Keratinocyte (primary cell): ENCODE data around the gene CAMK2D. TPM values are rescaled to one million over a fixed set of nuclear protein-coding genes. Genes with fewer than 3 reads are reported as not detected.

Experiments used
- DNase-seq: peaks from one replicate; pipeline ENCODE4 v3.0.0-alpha.2; 2011; ENCODE audit warnings: low read depth, missing footprints, low spot score
- FAIRE-seq: peaks from 2 replicates; lab custom pipeline; 2011; peaks lifted over from hg19 to GRCh38; lab: Jason Lieb, UNC
- H2AFZ ChIP-seq: 2 replicates; pipeline ENCODE4 v1.6.0; 2012; ENCODE audit warnings: low read length, control low read depth, inconsistent platforms; ENCODE audit not compliant: control insufficient read depth
- H3K27ac ChIP-seq: 2 replicates; pipeline ENCODE4 v1.5.1; 2011; ENCODE audit warnings: low read length; ENCODE audit not compliant: control insufficient read depth, insufficient read depth
- H3K27me3 ChIP-seq: 3 replicates; pipeline ENCODE4 v1.6.0; 2011; ENCODE audit warnings: low read length; ENCODE audit not compliant: control insufficient read depth, insufficient read depth; ENCODE audit errors: extremely low read depth
- H3K36me3 ChIP-seq, 2 experiments: 2 replicates in 1 of 2; 3 replicates in 1 of 2; pipeline ENCODE4 v1.5.1; 2011; ENCODE audit warnings: low read length in 2 of 2, mild to moderate bottlenecking in 1 of 2; ENCODE audit not compliant: control insufficient read depth in 2 of 2, insufficient read depth in 2 of 2; ENCODE audit errors: extremely low read depth in 1 of 2
- H3K4me1 ChIP-seq: 3 replicates; pipeline ENCODE4 v1.5.1; 2011; ENCODE audit warnings: low read length; ENCODE audit not compliant: control insufficient read depth, insufficient read depth; ENCODE audit errors: extremely low read depth
- H3K4me2 ChIP-seq: 3 replicates; pipeline ENCODE4 v1.6.0; 2011; ENCODE audit warnings: low read depth, low read length; ENCODE audit not compliant: control insufficient read depth, insufficient read depth; ENCODE audit errors: extremely low read depth
- H3K4me3 ChIP-seq, 3 experiments: fragments of 200-600 bp in 1 of 3; sonication (generic) in 1 of 3; 2 replicates in 2 of 3; 3 replicates in 1 of 3; pipeline ENCODE4 v1.5.1; 2011 to 2016; ENCODE audit warnings: low read length in 3 of 3, mild to moderate bottlenecking in 3 of 3, control low read depth in 2 of 3, inconsistent platforms in 1 of 3, low read depth in 1 of 3, mixed read lengths in 1 of 3, mixed run types in 1 of 3, moderate library complexity in 1 of 3; ENCODE audit not compliant: control insufficient read depth in 2 of 3, insufficient read depth in 2 of 3; ENCODE audit errors: extremely low read depth in 1 of 3
- H3K79me2 ChIP-seq: 2 replicates; pipeline ENCODE4 v1.6.0; 2012; ENCODE audit warnings: low read length; ENCODE audit not compliant: control insufficient read depth, insufficient read depth
- H3K9ac ChIP-seq: 3 replicates; pipeline ENCODE4 v1.6.0; 2011; ENCODE audit warnings: low read length; ENCODE audit not compliant: control insufficient read depth, insufficient read depth; ENCODE audit errors: extremely low read depth
- H3K9me1 ChIP-seq: 3 replicates; pipeline ENCODE4 v1.6.0; 2011; ENCODE audit warnings: low read length; ENCODE audit not compliant: control insufficient read depth, insufficient read depth; ENCODE audit errors: extremely low read depth
- H3K9me3 ChIP-seq: 2 replicates; pipeline ENCODE4 v1.5.1; 2012; ENCODE audit warnings: low read depth, low read length; ENCODE audit not compliant: control insufficient read depth
- H4K20me1 ChIP-seq: 3 replicates; pipeline ENCODE4 v1.6.0; 2011; ENCODE audit warnings: low read length; ENCODE audit not compliant: control insufficient read depth, insufficient read depth; ENCODE audit errors: extremely low read depth
- EZH2 ChIP-seq: IDR thresholded peaks from one replicate; pipeline ENCODE4 v1.6.1; 2012; ENCODE audit warnings: inconsistent platforms, mild to moderate bottlenecking, low read length, moderate library complexity
- dilution Hi-C: fragments of 300-500 bp; cut with MboI; formaldehyde crosslinking; loops from one replicate; pipeline ENCODE4 v1.7.0; 2020; ENCODE audit warnings: low sequenced_read_pairs; ENCODE audit not compliant: extremely low pct_ligation_motif_present
- polyA plus RNA-seq, 5 experiments: library from polyadenylated mRNA; depleted of rRNA in 3 of 5; stranded (reverse) in 3 of 5; stranded (forward) in 1 of 5; unstranded in 1 of 5; fragments of >200 nt; gene quantifications; 1 replicate in 1 of 5; 2 replicates in 3 of 5; 3 replicates in 1 of 5; pipeline versions ENCODE4 v1.2.1 to v1.2.3, GENCODE V29; 2011 to 2012; ENCODE audit warnings: missing spikeins in 2 of 5, low read depth in 1 of 5, low replicate concordance in 1 of 5
- TF ChIP-seq, protein P1 (sequence below), 3 experiments: IDR thresholded peaks in 1 of 3; conservative IDR thresholded peaks in 1 of 3; optimal IDR thresholded peaks in 1 of 3; 2 replicates in 2 of 3; 3 replicates in 1 of 3; pipeline versions ENCODE3 to v1.5.1; 2011; ENCODE audit warnings: low read length in 3 of 3, mild to moderate bottlenecking in 3 of 3, moderate library complexity in 2 of 3, control low read depth in 1 of 3, inconsistent platforms in 1 of 3; ENCODE audit not compliant: insufficient read depth in 2 of 3; ENCODE audit errors: extremely low read depth in 1 of 3

CAMK2D gene
- polyA plus RNA-seq, 1 donor (not counting 4 experiments of a cell fraction or from before 2014, with no cell fraction given): 18.8 TPM

DNA sequence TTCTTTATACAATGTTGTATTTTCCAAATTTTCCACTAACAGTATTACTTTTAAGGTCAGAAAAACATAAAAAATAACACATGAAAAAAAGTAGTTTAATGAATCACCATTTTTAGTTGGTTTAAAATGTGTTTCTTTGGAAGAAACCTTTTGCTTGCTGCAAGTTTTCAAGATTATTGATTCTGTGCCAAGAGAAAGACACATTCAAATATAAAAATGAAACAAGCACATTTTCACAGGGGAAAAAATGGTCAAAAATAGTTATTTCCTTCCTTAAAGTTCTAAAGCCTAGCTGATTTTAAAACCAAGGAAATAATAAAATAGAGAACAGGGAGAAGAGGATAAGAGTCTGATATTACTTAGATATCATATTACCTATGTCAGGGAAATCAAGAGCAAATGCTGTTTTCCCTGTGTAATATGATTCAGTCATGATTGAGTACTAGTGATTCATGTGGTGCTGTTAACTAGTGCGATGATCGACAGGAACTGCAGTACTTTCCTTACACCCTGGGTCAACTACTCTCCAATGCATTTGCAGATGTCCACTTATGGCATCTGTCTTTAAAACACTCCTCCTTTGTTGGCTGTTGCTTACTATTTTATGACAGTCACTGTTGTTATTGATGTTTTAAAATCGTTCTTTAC is 103.8 kb downstream of the CAMK2D start:
- H3K79me2 ChIP-seq: no peaks in the 10 kb centered on the region
- no peaks in the 10 kb centered on the region for H3K27me3 ChIP-seq
- no peak overlapping the region for H3K4me2 ChIP-seq
- H3K36me3 ChIP-seq: no peaks in the 10 kb centered on the region
- H3K9me1 ChIP-seq: no peaks in the 10 kb centered on the region
- no peak for TF ChIP-seq EZH2
- TF ChIP-seq, protein P1, sequence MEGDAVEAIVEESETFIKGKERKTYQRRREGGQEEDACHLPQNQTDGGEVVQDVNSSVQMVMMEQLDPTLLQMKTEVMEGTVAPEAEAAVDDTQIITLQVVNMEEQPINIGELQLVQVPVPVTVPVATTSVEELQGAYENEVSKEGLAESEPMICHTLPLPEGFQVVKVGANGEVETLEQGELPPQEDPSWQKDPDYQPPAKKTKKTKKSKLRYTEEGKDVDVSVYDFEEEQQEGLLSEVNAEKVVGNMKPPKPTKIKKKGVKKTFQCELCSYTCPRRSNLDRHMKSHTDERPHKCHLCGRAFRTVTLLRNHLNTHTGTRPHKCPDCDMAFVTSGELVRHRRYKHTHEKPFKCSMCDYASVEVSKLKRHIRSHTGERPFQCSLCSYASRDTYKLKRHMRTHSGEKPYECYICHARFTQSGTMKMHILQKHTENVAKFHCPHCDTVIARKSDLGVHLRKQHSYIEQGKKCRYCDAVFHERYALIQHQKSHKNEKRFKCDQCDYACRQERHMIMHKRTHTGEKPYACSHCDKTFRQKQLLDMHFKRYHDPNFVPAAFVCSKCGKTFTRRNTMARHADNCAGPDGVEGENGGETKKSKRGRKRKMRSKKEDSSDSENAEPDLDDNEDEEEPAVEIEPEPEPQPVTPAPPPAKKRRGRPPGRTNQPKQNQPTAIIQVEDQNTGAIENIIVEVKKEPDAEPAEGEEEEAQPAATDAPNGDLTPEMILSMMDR (optimal IDR thresholded peaks at IDR 0.05 in 1 of 3, IDR thresholded peaks at IDR 0.05 in 1 of 3, conservative IDR thresholded peaks at IDR 0.05 in 1 of 3; ENCODE audit: extremely low read depth in 1 of 3, insufficient read depth in 2 of 3, low read length in 3 of 3): no peak
- FAIRE-seq (peak; percentile 79), DNase-seq (no peak)
- dilution Hi-C loops: no loop called here
- no peak overlapping the region for H3K27ac ChIP-seq
- no peaks in the 10 kb centered on the region for H4K20me1 ChIP-seq
- H3K4me3 ChIP-seq: no peak overlapping the region
- H2AFZ ChIP-seq: no peak overlapping the region
- H3K9ac ChIP-seq: no peak overlapping the region
- H3K4me1 ChIP-seq: no peaks in the 10 kb centered on the region
- no peaks in the 10 kb centered on the region for H3K9me3 ChIP-seq

DNA sequence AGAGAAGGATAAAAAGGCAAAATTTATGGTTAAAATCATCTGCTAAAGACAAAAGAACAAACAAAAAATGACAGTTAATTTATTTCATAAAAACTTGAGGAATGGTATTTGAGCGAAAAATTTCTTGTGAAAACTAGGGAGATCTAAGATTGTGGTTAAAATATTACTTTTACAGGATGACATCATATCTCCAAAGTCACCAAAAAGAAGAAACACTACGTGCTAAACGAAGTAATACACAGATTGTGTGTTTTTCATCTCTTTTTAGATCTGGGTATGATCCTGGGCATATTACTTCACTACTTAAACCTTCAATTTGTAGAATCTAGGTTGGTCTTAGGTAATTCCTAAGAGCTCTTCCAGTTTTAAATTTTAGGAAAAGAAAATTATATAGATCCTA is 107.7 kb downstream of the CAMK2D start:
- no peaks in the 10 kb centered on the region for H3K27me3 ChIP-seq
- no peak for TF ChIP-seq EZH2
- H3K79me2 ChIP-seq: no peaks in the 10 kb centered on the region
- H3K9ac ChIP-seq: no peak overlapping the region
- H4K20me1 ChIP-seq: no peaks in the 10 kb centered on the region
- no peaks in the 10 kb centered on the region for H3K4me1 ChIP-seq
- FAIRE-seq (no peak), DNase-seq (no peak)
- no peak overlapping the region for H2AFZ ChIP-seq
- H3K4me3 ChIP-seq: no peak overlapping the region
- no peak overlapping the region for H3K27ac ChIP-seq
- no peaks in the 10 kb centered on the region for H3K36me3 ChIP-seq
- dilution Hi-C loops: no loop called here
- no peaks in the 10 kb centered on the region for H3K9me1 ChIP-seq
- no peaks in the 10 kb centered on the region for H3K9me3 ChIP-seq
- H3K4me2 ChIP-seq: no peak overlapping the region

DNA sequence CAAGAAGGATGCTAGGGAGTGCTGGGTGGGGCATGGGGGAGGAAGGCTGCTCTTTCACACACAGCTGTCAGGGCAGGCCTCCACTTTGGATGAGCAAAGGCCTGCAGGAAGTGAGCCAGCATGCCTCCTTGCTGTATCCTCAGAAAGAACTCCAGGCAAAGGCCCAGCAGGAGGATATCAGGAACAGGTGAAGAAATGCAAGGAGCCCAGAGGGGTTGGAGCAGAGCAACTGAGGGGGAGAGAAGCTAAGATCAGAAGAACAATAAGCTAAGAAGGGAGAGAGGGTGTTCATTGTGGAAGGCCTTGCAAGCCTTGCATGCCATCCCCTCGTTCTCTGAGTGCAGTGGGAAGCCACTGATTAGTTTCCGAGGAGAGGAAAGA is 115.1 kb downstream of the CAMK2D start:
- DNase-seq (no peak), FAIRE-seq (peak; percentile 62)
- H3K36me3 ChIP-seq: no peaks in the 10 kb centered on the region
- H3K9ac ChIP-seq: no peak overlapping the region
- dilution Hi-C loops: no loop called here
- H3K9me3 ChIP-seq: no peaks in the 10 kb centered on the region
- H4K20me1 ChIP-seq: no peaks in the 10 kb centered on the region
- no peak overlapping the region for H2AFZ ChIP-seq
- no peaks in the 10 kb centered on the region for H3K79me2 ChIP-seq
- no peak overlapping the region for H3K27ac ChIP-seq
- no peak overlapping the region for H3K4me2 ChIP-seq
- no peaks in the 10 kb centered on the region for H3K27me3 ChIP-seq
- no peaks in the 10 kb centered on the region for H3K9me1 ChIP-seq
- H3K4me3 ChIP-seq: no peak overlapping the region
- H3K4me1 ChIP-seq: no peaks in the 10 kb centered on the region
- no peak for TF ChIP-seq EZH2
- TF ChIP-seq, protein P1 (optimal IDR thresholded peaks at IDR 0.05 in 1 of 3, IDR thresholded peaks at IDR 0.05 in 1 of 3, conservative IDR thresholded peaks at IDR 0.05 in 1 of 3; ENCODE audit: extremely low read depth in 1 of 3, insufficient read depth in 2 of 3, low read length in 3 of 3): no peak
